Stimulated activated CD8-positive, alpha-beta memory T cell treated with anti-CD3 and anti-CD28 coated beads, Interleukin-4, amount 100 ng/mL, for 4 hours (primary cell): ENCODE data around the gene ABTB2.
A peak's percentile ranks its signal among the peaks of the same experiment; 100 is the strongest.
"Not testable (repeated sequence)": the region's sequence is repeated elsewhere in the genome, so short reads cannot be mapped to it uniquely, and the experiment has no call there.

Experiments
- DNase-seq, 2 donors: peaks; one replicate each; pipeline ENCODE4 v3.0.0-alpha.2; 2020; ENCODE audit warnings: low read depth in 2 of 2, low spot score in 1 of 2

Gene ABTB2

DNA sequence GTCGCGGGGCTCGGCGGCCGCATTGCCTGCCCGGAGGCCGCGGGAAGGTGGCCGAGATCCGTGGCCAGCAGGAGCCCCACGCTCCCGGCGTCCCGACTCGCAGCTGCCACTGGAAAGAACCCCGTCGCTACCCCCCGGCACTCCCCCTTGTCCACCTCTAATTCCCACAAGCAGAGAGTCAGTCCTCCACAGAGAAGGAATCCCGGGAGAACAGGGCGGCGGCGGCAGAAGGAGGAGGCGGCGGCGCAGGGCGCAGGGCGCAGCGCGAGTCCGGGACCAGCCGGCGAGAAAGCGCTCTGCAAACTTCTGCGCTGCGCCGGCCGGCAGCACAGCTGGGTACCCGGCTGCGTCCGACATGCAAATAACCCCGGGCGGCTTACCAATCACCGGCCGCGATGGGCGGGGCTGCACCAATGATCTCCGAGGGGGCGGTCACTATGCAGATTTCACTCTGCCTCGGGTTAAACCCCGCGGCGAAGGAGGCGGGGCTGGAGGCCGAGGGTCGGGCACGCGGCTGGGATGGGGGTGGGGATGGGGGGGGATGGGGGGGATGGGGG lies at the start of gene ABTB2:
ABTB2 (minus strand) TSS at position 310 of the 557 bp plus-strand sequence.
- DNase-seq: peak; percentile 95 to 97

DNA sequence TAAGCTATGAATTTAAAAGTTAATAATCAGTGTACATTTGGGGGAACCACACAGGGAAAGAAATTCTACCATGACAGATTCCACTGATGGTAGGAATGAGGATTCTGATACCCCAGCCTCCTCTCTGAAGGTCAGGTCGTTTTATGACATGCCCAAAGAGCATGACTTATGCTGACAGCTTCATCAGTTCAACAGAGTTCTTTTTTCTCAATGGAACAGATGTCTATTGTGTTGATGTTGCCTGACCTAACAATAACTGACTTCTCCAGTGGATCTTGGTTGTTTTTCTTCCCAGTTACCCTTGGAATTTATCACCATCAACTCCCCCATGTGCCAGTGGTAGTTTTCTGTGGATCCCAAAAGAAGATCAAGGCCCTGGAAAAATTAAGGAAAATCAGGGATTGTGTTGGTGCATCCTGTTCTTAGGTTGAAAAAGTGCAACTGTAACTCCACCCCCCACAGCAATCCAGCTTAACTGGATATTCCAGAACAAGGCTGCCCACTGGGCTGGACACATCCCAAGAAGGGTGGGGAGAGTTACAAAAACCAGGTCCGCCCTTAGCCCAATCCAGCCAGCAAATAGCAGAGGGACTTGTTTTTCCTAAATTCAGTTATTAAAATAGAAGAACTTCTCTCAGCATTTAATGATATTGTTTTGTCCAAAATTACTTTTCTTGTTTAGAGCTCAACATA lies 49.5 kb upstream of the ABTB2 start:
- no peak for DNase-seq

DNA sequence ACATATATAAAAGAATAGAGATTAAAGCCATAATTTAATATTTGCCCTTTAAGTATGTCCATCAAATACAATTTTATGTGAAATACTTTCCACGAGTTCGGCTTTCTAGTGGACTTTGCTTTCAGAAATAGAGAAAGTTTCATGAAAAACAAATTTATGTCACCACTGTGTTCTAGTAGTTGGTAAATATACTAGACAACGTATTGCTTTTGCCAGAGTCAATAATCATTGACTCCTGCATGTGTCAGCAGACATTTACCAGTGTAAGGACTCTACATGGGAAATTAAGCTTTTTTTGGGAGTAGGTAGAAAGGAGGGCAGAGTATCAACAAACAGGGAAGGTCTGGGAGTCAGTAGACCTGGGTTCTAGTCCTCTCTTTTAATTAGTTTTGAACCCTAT lies 48.6 kb upstream of the ABTB2 start:
- no peak for DNase-seq

DNA sequence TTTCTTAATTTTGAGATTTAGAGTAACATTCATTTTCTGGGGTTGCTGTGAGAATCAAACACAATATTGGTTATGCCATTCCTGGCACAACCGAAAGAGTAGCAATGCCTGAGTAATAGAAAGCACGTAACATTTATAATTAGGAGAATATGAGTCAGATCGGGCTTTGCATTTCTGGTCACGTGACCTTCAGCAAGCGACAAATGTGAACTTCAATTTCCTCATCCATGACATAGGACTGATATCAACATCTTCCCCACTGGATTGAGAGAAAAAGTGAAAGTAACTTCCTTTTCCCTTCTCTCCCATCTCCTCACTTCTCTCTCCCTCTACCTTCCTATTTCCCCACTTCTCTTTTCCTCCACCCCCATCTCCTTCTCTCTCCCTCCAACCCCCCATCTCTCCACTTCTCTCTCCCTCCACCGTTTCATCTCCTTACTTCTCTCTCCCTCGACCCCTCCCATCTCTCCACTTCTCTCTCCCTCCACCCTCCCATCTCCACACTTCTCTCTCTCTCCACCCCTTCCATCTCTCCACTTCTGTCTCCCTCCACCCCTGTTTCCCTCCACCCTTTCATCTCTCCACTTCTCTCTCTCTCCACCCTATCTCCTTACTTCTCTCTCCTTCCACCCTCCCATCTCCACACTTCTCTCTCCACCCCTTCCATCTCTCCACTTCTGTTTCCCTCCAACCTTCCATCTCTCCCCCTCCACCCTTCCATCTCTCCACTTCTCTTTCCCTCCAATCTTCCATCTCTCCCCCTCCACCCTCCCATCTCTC lies 47.5 kb upstream of the ABTB2 start:
- DNase-seq: no peak

DNA sequence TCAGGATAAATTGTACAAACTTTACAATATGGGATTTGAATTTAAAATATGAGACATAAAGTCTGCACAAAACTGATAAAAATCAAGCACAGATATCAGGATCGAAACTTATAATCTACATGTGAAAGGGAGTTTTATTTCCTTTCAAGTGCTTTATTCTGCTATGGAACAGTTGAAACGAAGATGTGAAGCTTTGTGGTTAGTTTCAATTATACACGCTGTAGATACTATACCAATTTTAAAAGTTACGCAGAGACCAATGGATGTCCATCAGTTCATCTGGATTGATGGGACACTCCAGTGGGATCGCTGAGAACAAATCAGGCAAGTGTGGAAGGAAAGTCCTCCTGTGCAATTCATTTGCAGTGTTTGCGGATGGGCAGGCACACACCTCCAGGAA lies 46.5 kb upstream of the ABTB2 start:
- no peak for DNase-seq

DNA sequence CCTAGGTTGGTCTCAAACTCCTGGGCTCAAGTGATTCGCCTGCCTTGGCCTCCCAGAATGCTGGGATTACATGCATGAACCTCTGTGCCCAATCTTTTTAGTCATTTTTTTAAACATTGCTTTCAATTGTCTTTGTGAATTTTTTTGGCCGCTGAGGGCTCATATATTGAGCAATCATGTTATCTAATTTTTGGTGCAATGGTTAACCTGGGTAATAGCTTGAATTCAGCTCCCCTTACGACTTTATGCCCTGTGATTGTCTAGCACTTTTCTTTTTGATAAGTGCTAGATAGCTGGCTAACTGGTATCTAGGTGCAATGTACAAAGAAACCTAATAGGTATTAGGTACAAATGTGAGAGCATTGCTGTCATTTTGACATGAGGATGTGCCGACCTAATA lies 45.6 kb upstream of the ABTB2 start:
- no peak for DNase-seq

DNA sequence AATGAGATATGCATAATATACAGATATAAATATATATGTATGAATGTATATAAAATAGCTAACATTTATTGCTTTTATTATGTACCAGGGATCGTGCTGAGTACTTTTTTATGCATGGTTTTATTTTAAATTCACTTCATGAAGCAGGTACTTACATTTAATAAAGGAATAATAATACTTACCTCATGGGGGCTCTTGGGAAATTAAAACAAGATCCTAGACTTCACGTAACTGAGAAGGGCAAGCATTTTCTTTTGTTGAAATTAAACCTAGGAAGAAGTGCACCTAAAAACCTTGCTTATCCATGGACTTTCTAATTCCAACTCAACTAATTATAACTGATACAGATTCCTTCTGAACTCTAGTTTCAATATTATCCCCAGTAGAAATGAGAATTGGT lies 40.0 kb upstream of the ABTB2 start:
- no peak for DNase-seq

DNA sequence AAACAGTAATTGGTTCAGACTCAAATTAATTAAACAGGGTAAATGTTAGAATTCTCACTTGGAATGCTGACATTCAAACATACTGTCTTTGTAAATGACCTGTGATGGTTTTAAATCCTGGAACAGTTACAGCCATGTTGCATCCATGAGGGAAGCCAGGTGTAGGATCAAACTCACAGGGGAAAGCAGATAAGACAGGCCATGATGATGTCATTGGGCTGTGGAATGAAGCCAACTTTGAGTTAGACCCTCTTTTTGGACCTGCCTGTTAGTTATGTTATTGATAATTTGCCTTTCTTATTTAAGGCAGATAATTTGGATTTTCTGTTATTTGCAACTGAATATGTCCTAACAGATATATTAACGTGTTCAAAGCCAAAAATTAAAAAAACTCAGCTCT lies 39.3 kb upstream of the ABTB2 start:
- no peak for DNase-seq

DNA sequence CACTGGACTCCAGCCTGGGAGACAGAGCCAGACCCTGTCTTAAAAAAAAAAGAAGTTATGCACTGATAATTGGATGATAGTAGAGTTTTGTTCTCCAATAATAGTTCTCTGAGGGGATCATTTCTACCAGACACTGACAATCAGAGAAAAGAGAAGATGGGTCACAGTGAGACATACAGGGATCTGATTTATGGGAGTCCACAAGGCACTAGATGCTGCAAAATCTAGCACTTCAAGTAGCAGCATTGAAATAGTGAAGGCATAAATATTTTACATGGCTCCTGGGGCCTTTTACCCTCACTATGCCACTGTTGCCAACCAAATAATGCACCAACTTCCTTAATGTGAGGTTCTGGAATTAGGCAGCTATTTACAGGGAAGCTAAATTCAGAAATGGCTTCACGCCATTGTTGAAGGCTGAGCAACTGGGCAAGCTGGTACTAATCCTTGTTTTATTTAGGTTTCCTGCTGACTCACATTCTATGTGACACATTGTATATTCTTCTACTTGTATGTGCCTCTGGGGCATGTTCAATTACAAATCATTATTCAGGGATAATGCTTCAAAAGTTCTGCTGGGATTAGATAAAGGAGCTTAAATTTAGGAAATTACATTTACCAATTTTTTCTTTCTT lies 38.2 kb upstream of the ABTB2 start:
- DNase-seq: no peak

DNA sequence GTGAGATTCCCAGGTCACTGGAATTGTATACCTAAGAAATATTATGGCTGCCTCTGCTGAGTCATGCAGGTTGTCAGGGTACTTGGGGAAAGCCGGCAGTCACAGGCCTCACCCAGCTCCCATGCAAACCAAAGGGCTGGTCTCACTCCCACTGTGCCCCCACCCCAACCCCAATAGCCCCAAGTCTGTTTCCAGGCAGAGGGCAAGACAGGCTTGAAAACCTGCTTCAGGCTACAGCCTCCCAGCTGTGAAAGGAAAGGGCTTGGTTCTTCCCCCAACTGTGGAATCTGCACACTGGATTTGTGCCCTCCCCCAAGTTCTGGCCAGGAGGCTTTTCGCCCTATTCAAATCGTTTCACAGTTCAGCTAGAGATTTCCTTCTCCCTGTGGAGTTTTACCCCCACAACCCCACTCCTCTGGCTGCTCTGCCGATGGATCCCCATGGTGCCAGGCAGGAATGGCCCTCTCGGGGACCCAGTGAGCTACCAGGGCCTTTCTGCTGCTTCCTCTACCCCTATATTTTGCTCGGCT lies 37.0 kb upstream of the ABTB2 start:
- no peak for DNase-seq

DNA sequence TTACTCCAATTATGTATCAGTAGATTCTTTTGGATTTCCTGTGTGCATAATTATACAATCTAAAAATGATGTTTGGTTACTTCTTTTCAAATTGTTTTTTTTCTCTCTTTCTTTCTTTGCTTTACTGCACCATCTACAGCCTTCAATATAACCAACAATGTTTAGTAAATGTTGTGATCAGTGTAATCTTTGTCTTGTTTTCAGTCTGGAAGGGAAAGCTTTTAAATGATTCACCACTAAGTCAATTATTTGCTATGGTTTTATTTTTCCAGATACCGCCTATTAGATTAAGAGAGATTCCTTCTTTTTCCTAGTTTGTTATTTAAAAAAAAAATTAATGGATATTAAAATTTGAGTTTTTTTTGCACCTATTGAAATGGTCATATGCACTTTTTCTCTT lies 29.8 kb upstream of the ABTB2 start:
- DNase-seq: no peak

DNA sequence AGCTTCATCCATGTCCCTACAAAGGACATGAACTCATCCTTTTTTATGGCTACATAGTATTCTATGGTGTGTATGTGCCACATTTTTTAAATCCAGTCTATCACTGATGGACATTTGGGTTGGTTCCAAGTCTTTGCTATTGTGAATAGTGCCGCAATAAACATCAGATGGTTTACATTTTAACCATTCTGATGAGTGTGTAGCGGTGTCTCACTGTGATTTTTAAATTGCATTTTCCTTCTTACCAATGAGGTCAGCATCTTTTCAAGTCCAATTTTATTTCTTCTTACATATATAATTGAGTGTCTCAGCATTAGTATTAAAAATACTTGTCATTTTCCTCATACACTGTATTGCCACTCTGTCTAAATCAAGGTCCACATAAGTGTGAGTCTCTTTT lies 28.5 kb upstream of the ABTB2 start:
- DNase-seq: not testable (repeated sequence)

DNA sequence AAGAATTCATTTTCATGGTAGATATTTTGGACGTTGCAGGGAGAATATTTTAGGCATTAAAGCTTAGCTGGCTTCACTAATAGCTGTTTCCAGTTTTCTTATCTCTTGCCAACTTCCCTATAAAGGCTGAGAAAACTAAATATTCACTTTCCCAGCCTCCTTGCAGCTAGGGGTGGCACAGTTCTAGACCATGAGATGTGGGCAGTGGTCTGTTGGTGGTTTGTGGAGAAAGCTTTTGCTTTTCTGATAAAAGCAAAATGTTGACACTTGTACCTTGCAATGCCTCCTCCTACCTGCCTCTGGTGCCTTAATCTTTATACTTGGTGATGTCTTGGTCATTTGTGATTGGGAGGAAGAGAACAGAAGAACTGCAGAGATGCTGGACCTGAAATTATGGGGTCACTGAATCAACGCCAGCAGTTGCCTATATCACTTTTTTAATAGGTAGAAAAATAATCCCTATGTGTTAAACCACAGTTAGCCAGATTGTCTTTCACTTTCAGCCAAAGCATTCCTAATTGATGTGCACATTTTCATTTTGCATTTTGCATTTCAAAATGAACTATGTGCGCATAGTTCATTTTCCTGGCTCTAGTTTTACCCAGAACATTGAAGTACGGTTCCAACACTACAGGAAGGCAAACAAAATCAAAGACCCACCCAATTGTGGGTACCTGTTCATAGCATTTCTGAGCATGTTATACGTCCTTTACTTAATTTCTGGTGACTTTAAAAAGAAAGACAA lies 24.9 kb upstream of the ABTB2 start:
- no peak for DNase-seq

DNA sequence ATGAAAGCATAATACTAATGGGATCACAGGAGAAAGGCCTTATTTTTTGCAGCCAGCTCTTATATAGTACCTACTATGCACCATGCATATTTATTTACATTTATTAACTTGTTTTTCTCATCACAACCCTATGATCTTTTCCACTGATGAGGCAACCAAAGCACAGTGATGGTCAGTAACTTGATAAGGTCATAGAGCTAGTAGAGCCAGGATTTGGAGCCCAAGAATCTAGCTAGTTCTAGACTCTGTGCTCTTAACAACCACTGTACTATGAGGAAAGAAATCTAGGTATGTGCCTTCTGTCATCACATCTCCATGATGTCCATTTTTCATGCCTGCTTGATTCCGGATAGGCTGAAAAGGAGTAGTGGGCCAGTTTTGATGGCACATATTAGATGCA lies 24.0 kb upstream of the ABTB2 start:
- DNase-seq: no peak

DNA sequence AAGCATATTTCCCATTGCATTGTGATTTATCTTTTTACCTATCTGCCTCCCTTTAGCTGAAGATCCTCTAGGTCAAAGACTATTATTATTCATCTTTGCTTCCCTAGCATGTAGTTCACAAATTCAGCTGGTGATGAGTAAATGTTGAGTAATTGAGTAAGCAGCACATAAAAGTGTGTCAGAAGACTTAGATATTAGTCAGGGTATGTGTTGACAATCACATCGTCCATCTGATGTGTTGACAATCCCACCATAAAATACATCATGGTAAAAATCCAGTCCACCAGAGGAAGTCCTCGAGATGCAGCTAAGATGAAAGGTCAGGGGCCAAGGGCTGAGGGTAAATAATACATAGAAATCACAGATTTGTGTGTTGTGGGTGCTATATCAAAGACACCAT lies 22.9 kb upstream of the ABTB2 start:
- DNase-seq: no peak

DNA sequence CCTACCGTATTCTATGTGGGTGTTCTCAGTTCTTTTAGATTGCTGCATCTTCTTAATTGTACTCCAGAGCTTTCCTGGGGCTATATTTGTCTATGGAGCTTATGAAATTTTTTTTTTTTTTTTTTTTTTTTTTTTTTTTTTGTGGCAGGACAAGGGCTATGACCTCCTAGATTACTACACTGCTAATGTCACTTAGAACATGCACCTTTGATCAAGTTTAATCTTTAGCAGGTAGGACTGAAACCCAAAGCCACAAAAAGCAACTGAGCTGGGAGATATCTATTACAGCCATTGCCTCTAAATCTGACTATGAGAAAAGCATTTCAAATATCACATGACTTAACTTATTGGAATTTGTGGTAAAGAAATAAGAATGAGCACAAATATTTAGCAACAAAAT lies 21.7 kb upstream of the ABTB2 start:
- DNase-seq: no peak

DNA sequence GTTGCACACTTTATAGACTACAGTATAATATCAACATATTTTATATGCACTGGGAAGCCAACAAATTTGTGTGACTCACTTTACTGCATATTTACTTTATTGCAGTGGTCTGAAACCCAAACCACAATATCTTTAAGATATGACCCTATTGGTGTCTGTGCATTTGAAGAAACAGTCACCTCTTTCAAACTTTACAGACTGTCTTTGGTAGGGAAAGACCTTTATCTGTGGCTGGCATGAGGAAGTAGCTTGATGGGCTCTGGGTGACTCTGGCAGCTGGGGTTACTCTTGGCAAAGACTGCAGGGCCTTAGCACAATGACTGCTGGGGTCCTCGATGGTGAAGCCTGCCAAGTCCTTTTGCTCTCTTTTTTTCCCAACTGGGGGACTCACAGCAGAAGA lies 21.3 kb upstream of the ABTB2 start:
- DNase-seq: no peak

DNA sequence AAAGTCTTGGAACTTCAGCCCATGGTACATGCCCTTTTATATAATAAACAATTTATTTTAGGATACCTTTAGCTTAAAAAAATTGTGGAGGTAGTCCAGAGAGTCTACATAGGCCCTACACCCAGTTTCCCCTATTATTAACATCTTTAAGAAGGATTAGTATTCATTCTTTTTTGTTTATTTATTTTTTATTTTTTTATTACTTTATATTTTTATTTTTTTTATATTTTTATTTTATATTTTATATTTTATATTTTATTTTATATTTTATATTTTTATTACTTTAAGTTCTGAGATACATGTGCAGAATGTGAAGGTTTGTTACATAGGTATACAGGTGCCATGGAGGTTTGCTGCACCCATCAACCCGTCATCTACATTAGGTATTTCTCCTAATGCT lies 15.9 kb upstream of the ABTB2 start:
- no peak for DNase-seq

DNA sequence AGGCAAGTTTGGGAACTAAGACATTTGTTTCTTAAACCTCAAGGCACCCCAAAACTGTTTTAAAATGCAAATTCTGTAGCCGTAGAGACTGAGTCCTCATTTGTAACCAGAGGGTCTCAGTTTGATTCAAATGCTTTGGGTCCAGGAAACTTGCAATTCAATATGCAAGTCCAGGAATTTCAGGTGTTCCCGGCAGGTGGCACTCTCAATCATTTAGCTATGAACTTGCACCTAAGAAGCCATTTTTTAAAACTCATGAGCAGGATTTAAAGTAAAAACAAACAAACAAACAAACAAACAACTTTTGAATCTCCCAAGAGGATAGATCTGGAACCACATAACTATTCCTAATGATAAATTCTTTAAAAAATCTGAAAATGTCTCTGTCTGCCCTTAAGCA lies 8.7 kb upstream of the ABTB2 start:
- no peak for DNase-seq

DNA sequence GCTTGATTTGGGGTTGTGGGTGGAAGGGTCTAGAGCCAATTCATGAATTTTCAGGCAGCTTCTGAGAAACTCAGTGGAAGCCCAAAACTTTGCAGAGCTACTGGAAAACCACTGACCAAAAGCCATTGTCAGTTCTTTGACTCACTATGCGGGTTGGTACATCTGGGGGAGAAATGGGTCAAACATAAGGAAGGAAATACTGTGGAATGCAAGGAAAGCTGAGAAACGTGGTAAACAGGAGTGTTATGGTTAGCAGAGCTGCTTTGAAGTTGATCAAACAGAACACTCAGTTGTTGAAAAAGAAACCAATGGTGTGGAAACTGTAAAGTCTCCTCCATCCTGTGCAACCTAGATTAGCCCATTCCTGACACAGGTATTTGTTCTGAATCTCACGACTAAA lies 6.3 kb upstream of the ABTB2 start:
- no peak for DNase-seq
